Mesothelial cell of epicardium (in vitro differentiated cells): ENCODE results near the gene SHISA6. TPM values are rescaled to one million over a fixed set of nuclear protein-coding genes. Genes with fewer than 3 reads are reported as not detected.

Experiments used
- DNase-seq, 2 experiments: peaks; one replicate each; pipeline ENCODE4 v3.0.0; 2021; ENCODE audit warnings: low spot score in 2 of 2; ENCODE audit not compliant: unreplicated experiment in 2 of 2
- H3K27ac Mint-ChIP-seq: 2 replicates; pipeline ENCODE4 v1.8.0; 2021; ENCODE audit warnings: mixed read lengths
- H3K27me3 Mint-ChIP-seq: 2 replicates; pipeline ENCODE4 v1.8.0; 2021; ENCODE audit warnings: low read depth, mixed read lengths
- H3K36me3 Mint-ChIP-seq: 2 replicates; pipeline ENCODE4 v1.8.0; 2021; ENCODE audit warnings: mixed read lengths
- H3K4me1 Mint-ChIP-seq: 2 replicates; pipeline ENCODE4 v1.8.0; 2021; ENCODE audit warnings: mixed read lengths
- H3K4me3 Mint-ChIP-seq: 2 replicates; pipeline ENCODE4 v1.8.0; 2021; ENCODE audit warnings: mild to moderate bottlenecking, moderate library complexity, mixed read lengths
- H3K9me3 Mint-ChIP-seq: 2 replicates; pipeline ENCODE4 v1.8.0; 2021; ENCODE audit warnings: mixed read lengths
- CTCF ChIP-seq: fragments of 200-600 bp; sonication (generic); IDR thresholded peaks from one replicate; pipeline ENCODE4 v1.5.0; 2021; ENCODE audit warnings: antibody characterized with exemption; ENCODE audit not compliant: unreplicated experiment
- total RNA-seq: library from RNA; stranded (reverse); gene quantifications from 3 replicates; pipeline ENCODE4 v1.2.1, GENCODE V29; 2021

SHISA6 gene
- total RNA-seq, 1 donor from 2014 or later: not detected

GRCh38 chr17:11389583-11389982, 148.6 kb downstream of the SHISA6 start:
- TF ChIP-seq CTCF: no peak

GRCh38 chr17:11391134-11391533, 150.1 kb downstream of the SHISA6 start:
- TF ChIP-seq CTCF: no peak
- H3K9me3 Mint-ChIP-seq: peaks cover 6% of the 10 kb centered on the region
- no peak overlapping the region for H3K4me3 Mint-ChIP-seq
- no peak for DNase-seq
- H3K4me1 Mint-ChIP-seq: no peaks in the 10 kb centered on the region
- peaks cover 10% of the 10 kb centered on the region for H3K27me3 Mint-ChIP-seq
- no peak overlapping the region for H3K27ac Mint-ChIP-seq
- no peaks in the 10 kb centered on the region for H3K36me3 Mint-ChIP-seq

More at GRCh38 chr17:11389583-11389982, 148.6 kb downstream of the SHISA6 start:
- peaks cover 6% of the 10 kb centered on the region for H3K9me3 Mint-ChIP-seq
- no peak overlapping the region for H3K4me3 Mint-ChIP-seq
- H3K27me3 Mint-ChIP-seq: peaks cover 10% of the 10 kb centered on the region
- no peaks in the 10 kb centered on the region for H3K36me3 Mint-ChIP-seq
- DNase-seq: no peak
- no peaks in the 10 kb centered on the region for H3K4me1 Mint-ChIP-seq
- H3K27ac Mint-ChIP-seq: no peak overlapping the region

GRCh38 chr17:11404431-11405276, 163.6 kb downstream of the SHISA6 start:
- DNase-seq: no peak

GRCh38 chr17:11406716-11407115, 165.7 kb downstream of the SHISA6 start:
- H3K4me3 Mint-ChIP-seq: no peak overlapping the region
- no peak for DNase-seq
- H3K36me3 Mint-ChIP-seq: no peaks in the 10 kb centered on the region
- TF ChIP-seq CTCF: no peak
- H3K4me1 Mint-ChIP-seq: no peaks in the 10 kb centered on the region
- peaks cover 7% of the 10 kb centered on the region for H3K27me3 Mint-ChIP-seq
- H3K27ac Mint-ChIP-seq: no peak overlapping the region
- H3K9me3 Mint-ChIP-seq: peaks cover 7% of the 10 kb centered on the region

More at GRCh38 chr17:11404431-11405276, 163.6 kb downstream of the SHISA6 start:
- peaks cover 7% of the 10 kb centered on the region for H3K27me3 Mint-ChIP-seq
- no peak overlapping the region for H3K27ac Mint-ChIP-seq
- no peak for TF ChIP-seq CTCF
- no peaks in the 10 kb centered on the region for H3K4me1 Mint-ChIP-seq
- H3K9me3 Mint-ChIP-seq: peaks cover 19% of the 10 kb centered on the region
- no peaks in the 10 kb centered on the region for H3K36me3 Mint-ChIP-seq
- no peak overlapping the region for H3K4me3 Mint-ChIP-seq

- Mint-ChIP-seq H3K36me3 (no peaks in the 10 kb centered on the region), H3K27ac (no peak overlapping the region), H3K27me3 (peaks cover 3% of the 10 kb centered on the region), H3K9me3 (no peaks in the 10 kb centered on the region), H3K4me1 (no peaks in the 10 kb centered on the region), H3K4me3 (no peak overlapping the region)
- no peak for DNase-seq
- TF ChIP-seq CTCF: no peak
These were observed 171.6 kb downstream of the SHISA6 start for GRCh38 chr17:11412654-11413053.
